Measurements from ENCODE around the gene GIMAP8. TPM values are rescaled to one million over a fixed set of nuclear protein-coding genes. Genes with fewer than 3 reads are reported as not detected.

The GIMAP8 gene
- total RNA-seq, 1 donor: not detected

DNA sequence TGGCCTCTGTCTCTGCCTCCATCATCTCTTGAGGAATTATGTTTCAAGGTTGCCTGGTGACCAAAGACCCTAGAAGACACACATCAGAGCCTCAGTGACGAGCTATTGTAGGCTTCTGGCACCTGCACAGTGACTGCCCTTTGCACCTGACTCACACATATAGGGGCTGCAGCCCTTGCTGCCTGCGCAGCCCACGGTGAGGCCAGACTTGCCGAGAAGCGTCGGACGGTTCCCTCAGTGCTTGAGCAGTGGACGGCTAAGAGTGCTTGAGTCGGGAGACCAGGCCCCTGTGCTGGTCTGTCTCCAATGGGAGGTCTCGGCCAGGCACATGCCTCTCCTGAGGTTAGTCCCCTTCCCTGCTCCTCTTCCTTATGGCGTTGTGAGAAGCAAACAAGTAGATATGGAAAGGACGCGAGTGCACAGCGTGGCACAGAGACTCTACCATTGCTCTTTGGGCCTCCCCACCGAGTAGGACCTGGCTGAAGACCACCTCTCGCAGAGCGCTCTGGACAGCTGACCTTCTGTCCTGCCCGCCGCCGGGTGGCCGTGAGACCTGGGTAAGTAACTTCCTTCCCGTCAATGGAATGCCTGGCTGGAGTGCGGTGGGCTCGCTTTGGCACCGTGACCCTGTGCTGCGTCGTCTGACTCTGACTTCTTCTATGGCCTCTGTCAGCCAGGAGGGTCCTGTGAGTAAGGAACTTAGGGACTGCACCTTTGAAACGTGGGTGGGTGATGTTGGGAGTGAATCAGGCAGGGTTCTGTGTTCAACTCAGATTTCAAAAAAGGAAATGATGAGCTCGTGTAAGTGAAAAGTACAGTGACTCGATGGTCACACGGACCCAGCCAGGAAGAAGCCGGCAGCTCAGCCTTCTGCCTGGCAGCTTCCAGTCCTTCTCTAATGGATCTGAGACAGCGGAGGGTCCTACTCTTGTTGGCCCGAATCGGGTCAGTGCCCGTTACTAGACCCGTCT lies 37.6 kb upstream of the GIMAP8 start:
- TF ChIP-seq, protein P1, sequence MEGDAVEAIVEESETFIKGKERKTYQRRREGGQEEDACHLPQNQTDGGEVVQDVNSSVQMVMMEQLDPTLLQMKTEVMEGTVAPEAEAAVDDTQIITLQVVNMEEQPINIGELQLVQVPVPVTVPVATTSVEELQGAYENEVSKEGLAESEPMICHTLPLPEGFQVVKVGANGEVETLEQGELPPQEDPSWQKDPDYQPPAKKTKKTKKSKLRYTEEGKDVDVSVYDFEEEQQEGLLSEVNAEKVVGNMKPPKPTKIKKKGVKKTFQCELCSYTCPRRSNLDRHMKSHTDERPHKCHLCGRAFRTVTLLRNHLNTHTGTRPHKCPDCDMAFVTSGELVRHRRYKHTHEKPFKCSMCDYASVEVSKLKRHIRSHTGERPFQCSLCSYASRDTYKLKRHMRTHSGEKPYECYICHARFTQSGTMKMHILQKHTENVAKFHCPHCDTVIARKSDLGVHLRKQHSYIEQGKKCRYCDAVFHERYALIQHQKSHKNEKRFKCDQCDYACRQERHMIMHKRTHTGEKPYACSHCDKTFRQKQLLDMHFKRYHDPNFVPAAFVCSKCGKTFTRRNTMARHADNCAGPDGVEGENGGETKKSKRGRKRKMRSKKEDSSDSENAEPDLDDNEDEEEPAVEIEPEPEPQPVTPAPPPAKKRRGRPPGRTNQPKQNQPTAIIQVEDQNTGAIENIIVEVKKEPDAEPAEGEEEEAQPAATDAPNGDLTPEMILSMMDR (IDR thresholded peaks at IDR 0.05; ENCODE audit: insufficient read depth, low read depth, low read length): no peak
- H3K4me3 ChIP-seq (ENCODE audit: low read depth, low read length): no peak overlapping the region
- DNase-seq (ENCODE audit: low read depth): no peak

DNA sequence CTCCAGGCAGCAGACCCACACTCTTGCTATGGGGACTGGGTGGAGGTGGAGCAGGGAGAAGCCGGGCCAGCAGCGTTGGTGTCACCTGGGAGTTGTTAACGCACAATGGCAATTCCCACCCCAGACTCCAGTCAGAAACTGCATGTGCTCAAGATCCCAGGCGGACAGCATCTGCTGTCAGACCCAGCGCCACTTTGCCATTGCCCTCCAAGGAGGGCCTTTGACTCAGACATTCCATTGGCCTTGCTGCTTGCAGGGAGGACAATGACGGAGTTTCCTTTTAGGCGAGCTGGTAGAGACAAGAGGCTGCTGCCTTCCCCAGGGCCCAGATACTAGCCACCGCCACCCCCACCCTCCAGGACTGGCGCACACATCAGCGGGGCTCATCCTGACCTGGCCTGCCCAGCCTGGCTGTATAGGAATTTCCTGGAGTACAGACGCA lies 36.8 kb upstream of the GIMAP8 start:
- TF ChIP-seq, protein P1 (IDR thresholded peaks at IDR 0.05; ENCODE audit: insufficient read depth, low read depth, low read length): no peak
- no peak for DNase-seq (ENCODE audit: low read depth)
- no peak overlapping the region for H3K4me3 ChIP-seq (ENCODE audit: low read depth, low read length)

DNA sequence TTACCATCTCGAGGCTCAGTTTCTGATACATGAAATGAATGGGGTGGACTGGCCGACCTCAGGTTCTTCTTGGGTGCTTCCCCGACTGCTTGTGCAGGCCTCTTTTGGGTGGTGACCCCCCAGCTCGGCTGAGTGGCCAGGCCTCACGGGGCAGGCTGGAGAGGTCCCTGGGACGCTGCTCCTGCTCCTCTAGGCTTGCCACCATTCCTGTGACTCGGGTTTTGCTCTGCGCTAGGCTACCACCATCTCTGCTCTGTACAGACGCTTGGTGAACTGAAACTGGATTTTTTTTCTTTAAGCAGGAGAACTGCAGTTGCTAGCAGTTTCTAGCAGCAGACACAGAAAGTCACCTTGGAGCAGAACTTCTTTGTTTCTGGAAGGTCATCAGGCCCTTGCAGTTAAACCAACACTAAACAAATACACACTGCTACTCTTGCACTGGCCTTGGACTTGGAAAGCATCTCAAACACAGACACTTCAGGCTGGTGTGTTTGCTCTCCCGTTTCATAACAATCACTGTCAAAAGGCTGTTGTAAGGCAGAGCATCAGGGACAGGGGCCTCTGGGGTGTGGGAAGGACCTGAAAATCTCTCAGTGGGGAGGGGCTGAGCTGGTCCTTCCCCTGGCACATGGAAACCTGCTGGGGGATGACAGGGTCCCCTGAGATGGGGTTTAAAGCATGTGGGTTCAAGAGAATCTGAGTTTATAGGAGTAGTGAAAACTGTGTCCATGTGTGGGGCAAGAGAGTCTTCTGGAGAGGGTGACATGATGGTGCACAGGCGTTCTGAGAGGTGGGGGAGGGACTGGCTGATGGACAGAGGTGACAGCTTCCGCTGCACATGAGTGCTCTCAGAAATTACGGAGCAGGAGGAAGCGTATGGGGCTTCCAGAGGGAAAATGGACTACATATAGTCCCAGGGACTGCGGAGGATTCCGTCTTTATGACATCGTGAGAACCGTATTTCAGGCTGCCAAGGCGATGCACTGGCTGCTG lies 35.0 kb upstream of the GIMAP8 start:
- TF ChIP-seq, protein P1 (IDR thresholded peaks at IDR 0.05; ENCODE audit: insufficient read depth, low read depth, low read length): no peak
- no peak overlapping the region for H3K4me3 ChIP-seq (ENCODE audit: low read depth, low read length)
- DNase-seq (ENCODE audit: low read depth): no peak

DNA sequence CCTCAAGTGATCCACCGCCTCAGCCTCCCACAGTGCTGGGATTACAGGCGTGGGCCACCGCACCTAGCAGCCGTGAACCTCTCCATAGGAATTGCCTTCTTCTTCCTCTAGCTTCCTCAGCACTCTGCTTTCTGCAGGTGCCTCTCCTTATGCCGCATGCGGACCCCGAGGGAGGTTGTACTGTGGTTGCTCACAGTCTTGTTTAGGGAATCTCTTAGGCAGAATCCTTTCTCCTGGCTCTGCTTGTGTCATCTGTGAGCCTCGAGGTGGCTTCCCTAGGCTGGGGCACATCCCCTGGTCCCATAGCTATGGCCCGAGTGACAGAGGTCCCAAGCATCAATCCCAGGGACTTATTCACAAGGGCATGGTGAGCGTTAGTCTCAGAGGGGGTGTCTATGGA lies 33.2 kb upstream of the GIMAP8 start:
- H3K4me3 ChIP-seq (ENCODE audit: low read depth, low read length): no peak overlapping the region
- DNase-seq (ENCODE audit: low read depth): no peak
- TF ChIP-seq, protein P1 (IDR thresholded peaks at IDR 0.05; ENCODE audit: insufficient read depth, low read depth, low read length): no peak

DNA sequence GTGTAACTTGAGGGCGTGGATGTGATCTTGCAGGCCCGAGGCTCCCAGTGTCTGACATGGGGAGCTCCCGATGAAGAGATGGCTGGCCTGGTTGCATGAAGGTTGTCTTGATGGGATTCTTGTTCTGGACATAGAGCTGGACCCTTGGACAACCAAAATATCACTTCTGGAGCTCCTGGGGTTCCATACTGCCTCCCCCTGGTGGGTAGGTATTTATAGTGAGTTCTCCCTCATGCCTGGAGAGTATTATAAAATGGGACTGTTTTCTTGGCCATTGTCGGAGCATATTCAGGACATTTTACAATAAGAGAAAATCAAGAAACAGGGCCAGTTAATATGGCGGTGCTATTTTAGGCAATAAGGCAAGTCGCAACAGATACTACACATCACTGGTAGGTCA lies 32.6 kb upstream of the GIMAP8 start:
- H3K4me3 ChIP-seq (ENCODE audit: low read depth, low read length): no peak overlapping the region
- no peak for DNase-seq (ENCODE audit: low read depth)
- TF ChIP-seq, protein P1 (IDR thresholded peaks at IDR 0.05; ENCODE audit: insufficient read depth, low read depth, low read length): no peak

DNA sequence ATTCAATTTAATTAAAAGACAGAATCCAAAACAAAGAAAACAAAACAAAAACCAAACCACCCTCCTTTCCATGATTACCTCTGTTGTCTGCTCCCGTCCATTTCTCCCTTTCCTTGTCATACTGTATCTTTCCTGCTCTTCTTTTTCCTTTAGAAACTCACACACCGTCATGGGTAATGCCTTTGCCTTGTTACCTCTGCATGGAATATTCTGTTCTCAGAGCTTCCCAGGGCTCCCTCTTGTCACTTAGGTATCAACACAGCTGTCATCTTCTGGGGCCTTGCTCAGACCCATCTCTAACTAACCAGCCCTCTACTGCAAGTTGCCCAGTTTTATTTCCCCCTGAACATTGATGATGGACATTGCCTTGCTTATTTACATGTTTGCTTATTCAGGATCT lies 30.2 kb upstream of the GIMAP8 start:
- no peak for DNase-seq (ENCODE audit: low read depth)
- no peak overlapping the region for H3K4me3 ChIP-seq (ENCODE audit: low read depth, low read length)
- TF ChIP-seq, protein P1 (IDR thresholded peaks at IDR 0.05; ENCODE audit: insufficient read depth, low read depth, low read length): no peak

Measured in fibroblast of villous mesenchyme (primary cell).